Hematopoietic multipotent progenitor cell treated with erythropoietin and hydrocortisone succinate and interleukin-3 and kit ligand, for 8 days (in vitro differentiated cells): ENCODE measurements around the gene TNK1.
"Not testable (repeated sequence)": the region's sequence is repeated elsewhere in the genome, so short reads cannot be mapped to it uniquely, and the experiment has no call there.

Source experiments
- DNase-seq: peaks from one replicate; pipeline ENCODE4 v3.0.0-alpha.2; 2015

Gene TNK1

DNA sequence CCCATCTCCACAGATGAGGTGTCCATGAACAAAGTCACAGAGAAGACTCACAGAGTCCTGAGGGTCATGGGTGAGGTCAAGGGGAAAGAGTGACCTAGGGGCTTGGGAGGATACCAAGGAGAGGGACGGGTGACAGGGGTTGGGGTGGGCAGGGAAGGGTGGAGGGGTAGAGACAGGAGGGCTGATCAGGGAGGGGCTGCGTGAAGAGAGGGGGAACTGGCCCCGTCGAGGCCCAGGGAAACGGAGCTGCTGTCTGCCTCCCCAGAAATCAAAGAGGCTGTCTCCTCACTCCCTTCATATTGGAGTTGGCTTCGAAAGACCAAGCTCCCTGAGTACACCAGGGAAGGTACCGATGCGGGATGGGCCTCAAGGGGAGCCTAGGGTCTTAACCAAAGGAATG lies 25.3 kb upstream of the TNK1 start:
- DNase-seq: no peak

DNA sequence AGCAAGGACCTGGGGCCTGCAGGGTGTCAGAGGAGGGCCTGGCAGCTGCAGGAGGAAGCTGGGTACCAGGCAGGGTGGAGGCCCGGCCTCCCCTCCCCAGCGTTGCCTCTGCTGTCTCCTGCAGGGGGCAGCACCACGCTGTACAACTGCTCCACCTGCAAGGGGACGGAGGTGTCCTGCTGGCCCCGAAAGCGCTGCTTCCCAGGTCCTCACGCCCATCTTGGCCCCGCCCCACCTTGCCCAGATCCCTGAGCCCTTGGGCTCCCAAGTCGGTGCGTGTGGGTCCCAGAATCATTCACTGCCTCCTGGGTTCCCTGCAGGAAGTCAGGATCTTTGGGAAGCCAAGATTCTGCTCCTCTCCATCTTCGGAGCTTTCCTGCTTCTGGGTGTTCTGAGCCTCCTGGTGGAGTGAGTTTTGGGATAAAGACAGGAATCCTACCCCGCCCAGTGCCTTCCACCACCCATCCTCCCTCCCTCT lies 24.8 kb upstream of the TNK1 start:
- DNase-seq: peak; percentile 80

- DNase-seq: no peak
These were observed 24.1 kb upstream of the TNK1 start for GRCh38 chr17:7356756-7357155.

DNA sequence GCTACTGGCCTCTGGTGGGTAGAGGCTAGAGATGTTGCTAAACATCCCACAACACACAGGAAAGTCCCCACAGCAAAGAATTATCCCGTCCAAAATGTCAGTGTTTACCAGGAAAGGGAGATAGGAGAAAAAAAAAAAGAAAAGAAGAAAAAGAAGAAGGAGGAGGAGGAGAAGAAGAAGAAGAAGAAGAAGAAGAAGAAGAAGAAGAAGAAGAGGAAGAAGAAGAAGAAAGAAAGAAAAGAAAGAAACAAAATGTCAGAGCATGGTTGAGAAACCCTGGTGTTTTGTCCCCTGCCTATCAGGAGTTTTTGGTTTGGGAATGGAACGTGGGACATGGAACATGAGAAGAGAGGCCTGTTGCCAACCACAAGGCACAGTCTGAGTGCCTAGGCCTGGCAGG lies 23.5 kb upstream of the TNK1 start:
- DNase-seq: no peak

- DNase-seq: no peak
These were observed 19.0 kb upstream of the TNK1 start for GRCh38 chr17:7361906-7362305.

DNA sequence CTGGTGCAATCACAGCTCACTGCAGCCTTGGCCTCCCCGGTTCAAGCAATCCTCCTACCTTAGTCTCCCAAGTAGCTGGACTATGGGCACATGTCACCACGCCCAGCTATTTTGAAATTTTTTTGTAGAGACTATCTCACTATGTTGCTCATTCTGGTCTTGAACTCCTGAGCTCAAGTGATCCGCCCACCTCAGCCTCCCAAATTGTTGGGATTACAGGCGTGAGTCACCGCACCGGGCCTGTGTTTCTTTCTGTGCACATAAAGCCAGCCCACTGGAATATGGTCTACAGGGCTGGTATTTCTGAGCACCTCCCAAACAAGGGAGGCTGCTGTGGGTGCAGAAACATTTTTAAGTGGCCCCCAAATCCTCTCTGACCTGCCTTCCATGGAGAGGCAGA lies 17.6 kb upstream of the TNK1 start:
- no peak for DNase-seq

GRCh38 chr17:7365963-7366362 lies 14.9 kb upstream of the TNK1 start:
- DNase-seq: not testable (repeated sequence)

- no peak for DNase-seq
These were observed 13.8 kb upstream of the TNK1 start for GRCh38 chr17:7367083-7367482.

GRCh38 chr17:7367918-7368598 lies 12.8 kb upstream of the TNK1 start:
- no peak for DNase-seq

DNA sequence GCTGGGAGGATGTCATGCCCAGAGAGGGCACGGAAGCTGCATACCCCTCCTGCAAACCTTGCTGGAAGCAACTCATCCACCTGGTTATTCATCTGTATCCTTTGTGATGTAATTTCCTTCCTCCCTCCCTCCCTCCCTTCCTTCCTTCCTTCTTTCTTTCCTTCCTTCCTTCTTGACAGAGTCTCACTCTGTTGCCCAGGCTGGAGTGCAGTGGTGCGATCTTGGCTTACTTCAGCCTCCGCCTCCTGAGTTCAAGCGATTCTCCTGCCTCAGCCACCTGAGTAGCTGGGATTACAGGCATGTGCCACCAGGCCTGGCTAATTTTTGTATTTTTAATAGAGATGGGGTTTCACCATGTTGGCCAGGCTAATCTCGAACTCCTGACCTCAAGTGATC lies 12.3 kb upstream of the TNK1 start:
- DNase-seq: not testable (repeated sequence)

DNA sequence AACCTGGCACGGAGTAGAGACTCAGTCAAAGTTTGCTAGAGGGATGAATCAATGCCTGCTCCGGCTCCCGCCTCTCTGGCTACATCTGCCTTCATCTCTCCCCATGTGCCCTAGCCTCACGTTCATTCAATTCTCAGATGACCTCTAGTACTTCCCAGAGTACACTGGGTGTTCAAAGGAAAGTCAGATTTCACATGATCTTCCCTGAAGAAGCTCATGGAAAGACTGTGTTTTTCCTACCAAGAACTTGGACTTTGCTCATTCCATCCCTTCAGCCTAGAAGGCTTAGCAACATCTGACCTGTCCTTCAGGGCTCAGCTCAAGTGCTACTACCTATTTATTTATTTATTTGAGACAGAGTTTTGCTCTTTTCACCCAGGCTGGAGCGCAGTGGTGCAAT lies 11.1 kb upstream of the TNK1 start:
- DNase-seq: no peak

- DNase-seq: no peak
These were observed 10.0 kb upstream of the TNK1 start for GRCh38 chr17:7370853-7371252.

- no peak for DNase-seq
These were observed 6.5 kb upstream of the TNK1 start for GRCh38 chr17:7374353-7374752.

- no peak for DNase-seq
These were observed 1.8 kb upstream of the TNK1 start for GRCh38 chr17:7379134-7379533.

- no peak for DNase-seq
These were observed 568 bp upstream of the TNK1 start for GRCh38 chr17:7380321-7380720.

- DNase-seq: no peak
These were observed 2.0 kb downstream of the TNK1 start for GRCh38 chr17:7382901-7383300.

DNA sequence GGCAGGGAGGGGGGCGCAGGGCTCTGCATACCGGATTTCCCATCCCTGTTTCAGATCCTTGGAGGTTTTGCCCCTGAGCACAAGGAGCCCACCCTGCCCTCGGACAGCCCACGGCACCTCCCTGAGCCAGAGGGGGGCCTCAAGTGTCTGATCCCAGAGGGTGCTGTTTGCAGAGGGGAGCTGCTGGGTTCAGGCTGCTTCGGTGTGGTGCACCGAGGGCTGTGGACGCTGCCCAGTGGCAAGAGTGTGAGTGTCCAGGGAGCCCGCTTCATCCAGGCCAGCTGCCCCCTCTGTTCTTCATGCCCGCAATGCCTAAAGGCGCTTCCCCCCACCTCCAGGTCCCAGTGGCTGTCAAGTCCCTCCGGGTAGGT lies 2.5 kb downstream of the TNK1 start:
- no peak for DNase-seq

GRCh38 chr17:7383742-7384488 lies 3.0 kb downstream of the TNK1 start:
- peak; percentile 25 for DNase-seq

DNA sequence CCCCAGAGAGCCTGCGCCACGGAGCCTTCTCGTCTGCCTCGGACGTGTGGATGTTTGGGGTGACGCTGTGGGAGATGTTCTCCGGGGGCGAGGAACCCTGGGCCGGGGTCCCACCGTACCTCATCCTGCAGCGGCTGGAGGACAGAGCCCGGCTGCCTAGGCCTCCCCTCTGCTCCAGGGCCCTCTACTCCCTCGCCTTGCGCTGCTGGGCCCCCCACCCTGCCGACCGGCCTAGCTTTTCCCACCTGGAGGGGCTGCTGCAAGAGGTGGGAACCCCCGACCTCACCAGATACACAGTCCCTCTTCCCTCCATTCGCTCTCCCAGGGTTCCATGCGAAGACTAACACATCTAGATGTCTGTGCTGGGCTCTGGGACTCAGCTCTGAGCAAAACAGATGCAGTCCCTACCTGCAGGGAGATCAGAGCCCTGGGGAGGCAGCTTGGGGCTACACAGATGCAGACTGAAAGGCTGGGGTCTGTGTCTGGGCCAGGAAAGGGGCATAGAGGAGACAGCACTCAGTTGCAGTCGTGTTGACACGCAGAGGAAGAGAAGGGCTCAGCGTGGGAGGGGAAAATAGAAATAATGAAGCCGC lies 3.7 kb downstream of the TNK1 start:
- no peak for DNase-seq

DNA sequence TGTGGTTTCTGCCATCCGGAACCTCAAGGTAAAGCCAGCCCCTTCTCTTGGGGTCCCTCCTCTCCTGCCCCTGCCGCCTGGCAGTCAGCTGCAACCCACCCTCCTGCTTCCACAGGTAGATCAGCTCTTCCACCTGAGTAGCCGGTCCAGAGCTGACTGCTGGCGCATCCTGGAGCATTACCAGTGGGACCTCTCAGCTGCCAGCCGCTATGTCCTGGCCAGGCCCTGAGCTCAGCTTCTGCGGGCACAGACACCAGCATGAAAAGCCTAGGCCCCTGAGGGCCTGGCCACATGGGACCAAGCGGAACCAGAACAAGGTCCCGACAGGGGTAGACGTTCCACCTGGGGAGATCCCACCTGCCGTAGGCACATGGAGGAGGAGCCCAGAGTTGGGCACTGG lies 8.0 kb downstream of the TNK1 start:
- no peak for DNase-seq

DNA sequence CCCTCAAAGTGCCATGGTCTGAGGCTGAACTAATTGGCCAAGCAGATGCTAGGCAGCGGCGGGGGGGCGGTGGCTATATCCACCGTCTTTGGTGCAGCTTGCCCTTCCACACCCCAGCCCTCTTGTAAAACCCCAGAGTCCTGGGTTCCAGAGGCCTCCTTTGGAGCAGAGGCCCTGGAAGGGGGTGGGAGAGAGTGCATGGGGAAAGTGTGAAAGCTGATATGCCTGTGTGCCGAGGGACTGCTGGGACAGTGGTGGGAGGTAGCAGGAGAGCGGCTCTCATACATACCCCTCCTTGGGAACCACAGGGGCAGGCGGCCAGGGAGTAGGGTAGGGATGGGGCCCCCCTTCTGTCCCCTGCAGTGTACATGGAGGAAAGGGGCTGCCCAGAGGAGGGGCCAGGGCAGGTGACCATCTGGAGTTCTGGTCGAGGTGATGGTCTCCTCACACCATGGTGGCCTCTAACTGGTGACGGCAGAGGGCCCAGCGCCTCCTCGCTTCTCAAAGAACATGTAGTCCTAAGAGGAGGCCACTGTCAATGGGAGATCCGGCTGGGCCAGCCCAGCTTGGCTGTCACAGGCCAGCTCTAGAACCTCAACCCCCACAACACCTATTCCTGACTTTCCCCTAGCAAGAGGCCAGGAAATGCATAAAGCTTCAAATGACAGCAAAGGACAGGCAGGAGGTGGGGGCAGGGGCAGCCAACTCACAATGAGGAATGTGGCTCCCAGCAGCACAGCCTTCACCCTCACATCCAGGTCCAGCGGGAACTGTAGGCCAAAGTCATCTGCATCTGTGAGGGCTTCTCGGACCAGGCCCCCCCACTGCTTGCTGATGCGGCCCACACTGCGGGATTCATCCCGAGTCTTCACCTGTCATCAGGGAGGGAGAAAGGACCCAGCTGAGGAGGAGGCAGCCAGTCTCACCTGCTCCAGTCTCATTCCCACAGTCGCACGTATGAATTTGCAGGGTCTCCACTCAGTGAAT lies 9.3 kb downstream of the TNK1 start:
- DNase-seq: no peak

- no peak for DNase-seq
These were observed 10.4 kb downstream of the TNK1 start for GRCh38 chr17:7391307-7391706.
